NCI-H1436 treated with DMSO at 0.1 percent for 48 hours (cell line): ENCODE data around the gene GRHPR.

Source experiments
- DNase-seq: peaks from one replicate; lab custom pipeline; 2025; lab: John Stamatoyannopoulos, UW

The GRHPR gene

GRCh38 chr9:37398464-37399025 is 24.0 kb upstream of the GRHPR start:
- no peak for DNase-seq

GRCh38 chr9:37399336-37399735 is 23.2 kb upstream of the GRHPR start:
- no peak for DNase-seq

GRCh38 chr9:37404590-37404989 is 17.9 kb upstream of the GRHPR start:
- no peak for DNase-seq

GRCh38 chr9:37405350-37405749 is 17.1 kb upstream of the GRHPR start:
- no peak for DNase-seq

- DNase-seq, result no peak
Measured at GRCh38 chr9:37405764-37406380, 16.6 kb upstream of the GRHPR start.

GRCh38 chr9:37406603-37407401 is 15.7 kb upstream of the GRHPR start:
- DNase-seq, result no peak

GRCh38 chr9:37407468-37407867 is 15.0 kb upstream of the GRHPR start:
- no peak for DNase-seq

- DNase-seq, result no peak
Measured at GRCh38 chr9:37408933-37409710, 13.4 kb upstream of the GRHPR start.

- no peak for DNase-seq
Measured at GRCh38 chr9:37410354-37410861, 12.1 kb upstream of the GRHPR start.

GRCh38 chr9:37410969-37411785 is 11.3 kb upstream of the GRHPR start:
- no peak for DNase-seq

- DNase-seq, result no peak
Measured at GRCh38 chr9:37412431-37413151, 9.9 kb upstream of the GRHPR start.

- DNase-seq, result no peak
Measured at GRCh38 chr9:37413311-37413710, 9.2 kb upstream of the GRHPR start.

GRCh38 chr9:37414503-37414943 is 8.0 kb upstream of the GRHPR start:
- no peak for DNase-seq

- DNase-seq, result peak; percentile 26
Measured at GRCh38 chr9:37415011-37415719, 7.3 kb upstream of the GRHPR start.

- DNase-seq, result no peak
Measured at GRCh38 chr9:37417252-37417803, 5.2 kb upstream of the GRHPR start.

GRCh38 chr9:37417857-37418618 is 4.5 kb upstream of the GRHPR start:
- no peak for DNase-seq

GRCh38 chr9:37419204-37419603 is 3.3 kb upstream of the GRHPR start:
- no peak for DNase-seq

- DNase-seq, result no peak
Measured at GRCh38 chr9:37420271-37421215, 2.0 kb upstream of the GRHPR start.
